Gastrocnemius medialis (tissue), 4 donors: Measurements from ENCODE around the gene WDR7. TPM values are rescaled to one million over a fixed set of nuclear protein-coding genes. Genes with fewer than 3 reads are reported as not detected.

Experiments used
- ATAC-seq, 2 donors: fragments of 150-250 bp; one replicate each; pipeline ENCODE4 v1.9.1; 2016
- DNase-seq, 2 donors: peaks; one replicate each; pipeline ENCODE4 v3.0.0-alpha.2; 2019
- H3K27ac ChIP-seq, 4 donors: fragments of 200-600 bp; sonication (generic); 1 replicate in 1 of 4; 2 replicates in 3 of 4; pipeline ENCODE4 v1.5.1; 2016 to 2018; ENCODE audit warnings: mild to moderate bottlenecking in 2 of 4, moderate library complexity in 1 of 4
- H3K27me3 ChIP-seq, 3 donors: fragments of 200-600 bp; sonication (generic) in 2 of 3; 1 replicate in 1 of 3; 2 replicates in 2 of 3; pipeline versions ENCODE4 v1.5.1 to v1.6.0; 2016 to 2019; ENCODE audit warnings: mild to moderate bottlenecking in 1 of 3, moderate library complexity in 1 of 3
- H3K36me3 ChIP-seq, 2 donors: fragments of 200-600 bp; sonication (generic) in 1 of 2; one replicate each; pipeline ENCODE4 v1.5.1; 2017 to 2018
- H3K4me1 ChIP-seq, 2 donors: fragments of 200-600 bp; sonication (generic) in 1 of 2; one replicate each; pipeline ENCODE4 v1.5.1; 2016 to 2017; ENCODE audit warnings: mild to moderate bottlenecking in 2 of 2
- H3K4me3 ChIP-seq, 4 donors: fragments of 200-600 bp; sonication (generic) in 3 of 4; 1 replicate in 1 of 4; 2 replicates in 3 of 4; pipeline ENCODE4 v1.5.1; 2016 to 2019; ENCODE audit warnings: mild to moderate bottlenecking in 2 of 4
- H3K9me3 ChIP-seq, 3 donors: fragments of 200-600 bp; sonication (generic) in 2 of 3; 1 replicate in 1 of 3; 2 replicates in 2 of 3; pipeline ENCODE4 v1.5.1; 2016 to 2019
- CTCF ChIP-seq, 5 experiments: fragments of 450-650 bp in 3 of 5; fragments of 200-600 bp in 2 of 5; sonication (generic) in 2 of 5; IDR thresholded peaks in 4 of 5; conservative IDR thresholded peaks in 1 of 5; 1 replicate in 4 of 5; 2 replicates in 1 of 5; pipeline ENCODE4 v1.5.1; 2016 to 2019; ENCODE audit warnings: antibody characterized with exemption in 5 of 5, mild to moderate bottlenecking in 3 of 5, moderate library complexity in 3 of 5
- POLR2A ChIP-seq, 2 donors: fragments of 450-650 bp; IDR thresholded peaks; one replicate each; pipeline ENCODE4 v1.6.1; 2017; ENCODE audit warnings: antibody characterized with exemption in 2 of 2, mild to moderate bottlenecking in 2 of 2, moderate library complexity in 2 of 2
- in situ Hi-C, 4 donors: fragments of 200-750 bp; cut with MboI; loops; one replicate each; pipeline versions ENCODE4 v1.15.0 to v1.8.0; 2017; ENCODE audit warnings: low sequenced_read_pairs in 4 of 4
- intact Hi-C: fragments of 100-400 bp; cut with DNase I; formaldehyde crosslinking; loops from one replicate; pipeline ENCODE4 v1.15.1; 2023; ENCODE audit warnings: low total_unique reads
- total RNA-seq, 4 donors: library from RNA; depleted of rRNA; stranded (reverse); fragments of >200 nt; gene quantifications; one replicate each; pipeline versions ENCODE4 v1.1.0 to v1.2.3, GENCODE V29; 2016

The WDR7 gene
- total RNA-seq, 4 donors from 2014 or later, result 20.5 to 24.2 (median 21.8) TPM

GRCh38 chr18:56726906-56727305, 75.7 kb downstream of the WDR7 start:
- TF ChIP-seq POLR2A (IDR thresholded peaks at IDR 0.05) (no peak), CTCF (IDR thresholded peaks at IDR 0.05 in 4 of 5, conservative IDR thresholded peaks at IDR 0.05 in 1 of 5) (no peak)
- peaks cover 0 to 10% of the 10 kb centered on the region in 2 donors for H3K36me3 ChIP-seq
- H3K27me3 ChIP-seq, result no peaks in the 10 kb centered on the region
- H3K9me3 ChIP-seq, result no peaks in the 10 kb centered on the region
- no peak overlapping the region for H3K4me3 ChIP-seq
- no peak for ATAC-seq
- intact Hi-C loops (no loop called here), in situ Hi-C loops (loop anchor here (25.0 kb wide), 1 partner anchor 835 kb away; no protein-coding TSS in a partner anchor)
- H3K27ac ChIP-seq, result no peak overlapping the region
- DNase-seq, result no peak
- H3K4me1 ChIP-seq, result no peaks in the 10 kb centered on the region

- ATAC-seq (no peak), DNase-seq (no peak)
- Histone ChIP-seq H3K36me3 (peaks cover 0 to 11% of the 10 kb centered on the region in 2 donors), H3K4me3 (no peak overlapping the region), H3K27ac (no peak overlapping the region), H3K4me1 (no peaks in the 10 kb centered on the region), H3K27me3 (no peaks in the 10 kb centered on the region), H3K9me3 (no peaks in the 10 kb centered on the region)
- in situ Hi-C loops (loop anchor here (25.0 kb wide), 1 partner anchor 835 kb away; no protein-coding TSS in a partner anchor), intact Hi-C loops (no loop called here)
- TF ChIP-seq POLR2A (IDR thresholded peaks at IDR 0.05) (no peak), CTCF (IDR thresholded peaks at IDR 0.05 in 4 of 5, conservative IDR thresholded peaks at IDR 0.05 in 1 of 5) (no peak)
Observed at GRCh38 chr18:56727399-56727798, 76.2 kb downstream of the WDR7 start.

GRCh38 chr18:56728741-56729140, 77.6 kb downstream of the WDR7 start:
- Histone ChIP-seq H3K4me3 (no peak overlapping the region), H3K27me3 (no peaks in the 10 kb centered on the region), H3K36me3 (peaks cover 0 to 17% of the 10 kb centered on the region in 2 donors), H3K4me1 (no peaks in the 10 kb centered on the region), H3K9me3 (no peaks in the 10 kb centered on the region), H3K27ac (no peak overlapping the region)
- no peak for ATAC-seq
- intact Hi-C loops, result no loop called here
- DNase-seq, result no peak
- in situ Hi-C loops, result loop anchor here (25.0 kb wide), 1 partner anchor 834 kb away; no protein-coding TSS in a partner anchor
- TF ChIP-seq CTCF (IDR thresholded peaks at IDR 0.05 in 4 of 5, conservative IDR thresholded peaks at IDR 0.05 in 1 of 5) (no peak), POLR2A (IDR thresholded peaks at IDR 0.05) (no peak)

GRCh38 chr18:56738184-56738583, 87.0 kb downstream of the WDR7 start:
- Histone ChIP-seq H3K27me3 (no peaks in the 10 kb centered on the region), H3K27ac (peak overlapping the region in 1 of 4 donors; percentile 28), H3K36me3 (no peaks in the 10 kb centered on the region), H3K9me3 (no peaks in the 10 kb centered on the region), H3K4me1 (peaks cover 0 to 9% of the 10 kb centered on the region in 2 donors), H3K4me3 (no peak overlapping the region)
- in situ Hi-C loops (loop anchor here (25.0 kb wide), 1 partner anchor 824 kb away; no protein-coding TSS in a partner anchor), intact Hi-C loops (no loop called here)
- TF ChIP-seq POLR2A (IDR thresholded peaks at IDR 0.05), result no peak
- no peak for TF ChIP-seq CTCF (IDR thresholded peaks at IDR 0.05 in 4 of 5, conservative IDR thresholded peaks at IDR 0.05 in 1 of 5)
- peak; percentile 3 to 21 for DNase-seq
- ATAC-seq, result peak in 1 of 2 donors; percentile 75

GRCh38 chr18:56739731-56740130, 88.6 kb downstream of the WDR7 start:
- ATAC-seq (no peak), DNase-seq (no peak)
- TF ChIP-seq CTCF (IDR thresholded peaks at IDR 0.05 in 4 of 5, conservative IDR thresholded peaks at IDR 0.05 in 1 of 5) (no peak), POLR2A (IDR thresholded peaks at IDR 0.05) (no peak)
- Histone ChIP-seq H3K4me3 (no peak overlapping the region), H3K4me1 (peaks cover 0 to 10% of the 10 kb centered on the region in 2 donors), H3K36me3 (no peaks in the 10 kb centered on the region), H3K9me3 (no peaks in the 10 kb centered on the region), H3K27me3 (no peaks in the 10 kb centered on the region), H3K27ac (no peak overlapping the region)
- in situ Hi-C loops, result loop anchor here (25.0 kb wide), 1 partner anchor 823 kb away; no protein-coding TSS in a partner anchor
- intact Hi-C loops, result no loop called here
